SK-N-SH (cell line): ENCODE results near the gene TRAF1. TPM values are rescaled to one million over a fixed set of nuclear protein-coding genes. Genes with fewer than 3 reads are reported as not detected.

ENCODE experiments used
- CTCF ChIA-PET: fragments of 300-600, 350-600 bp; formaldehyde crosslinking; extraction: SDS; loops from one replicate; lab custom pipeline; 2021; lab: Yijun Ruan, JAX
- POLR2A ChIA-PET: fragments of 350-600 bp; sonication (Branson Sonifier 250); formaldehyde crosslinking; extraction: SDS; loops from one replicate; lab custom pipeline; 2020; ENCODE audit warnings: antibody characterized with exemption, inconsistent platforms; lab: Yijun Ruan, JAX
- DNase-seq: peaks from one replicate; pipeline ENCODE4 v3.0.0; 2012
- H2AFZ ChIP-seq: fragments of 200-600 bp; sonication (generic); 2 replicates; pipeline ENCODE4 v1.8.1; 2016; ENCODE audit warnings: antibody characterized with exemption, mild to moderate bottlenecking, low read depth
- H3F3A ChIP-seq: fragments of 200-600 bp; sonication (generic); replicated peaks from 2 replicates; pipeline ENCODE3; 2016; ENCODE audit warnings: antibody characterized with exemption, mild to moderate bottlenecking; ENCODE audit not compliant: insufficient read depth
- H3K27ac ChIP-seq, 2 experiments: fragments of 200-500 bp in 1 of 2; fragments of 200-600 bp in 1 of 2; sonication (Bioruptor generic) in 1 of 2; sonication (generic), shearing (Covaris generic) in 1 of 2; 2 replicates each; pipeline versions ENCODE4 v1.5.1 to v1.6.1; 2014 to 2016; ENCODE audit warnings: low read depth in 2 of 2, inconsistent platforms in 1 of 2, low read length in 1 of 2, mild to moderate bottlenecking in 1 of 2, mixed read lengths in 1 of 2
- H3K27me3 ChIP-seq: fragments of 200-600 bp; sonication (generic), shearing (Covaris generic); 2 replicates; pipeline ENCODE4 v1.6.1; 2016; ENCODE audit warnings: mixed run types; ENCODE audit not compliant: insufficient read depth
- H3K36me3 ChIP-seq, 2 experiments: fragments of 200-500 bp in 1 of 2; fragments of 200-600 bp in 1 of 2; sonication (Bioruptor generic) in 1 of 2; sonication (generic) in 1 of 2; replicated peaks in 1 of 2; 2 replicates each; pipeline versions ENCODE3 to v1.5.1; 2014 to 2016; ENCODE audit warnings: low read length in 1 of 2, mild to moderate bottlenecking in 1 of 2; ENCODE audit not compliant: insufficient read depth in 2 of 2, control insufficient read depth in 1 of 2
- H3K4me1 ChIP-seq, 2 experiments: fragments of 200-500 bp in 1 of 2; fragments of 200-600 bp in 1 of 2; sonication (Bioruptor generic) in 1 of 2; sonication (generic), shearing (Covaris generic) in 1 of 2; 2 replicates each; pipeline versions ENCODE4 v1.5.1 to v1.6.1; 2014 to 2016; ENCODE audit warnings: low read depth in 1 of 2, low read length in 1 of 2, mixed run types in 1 of 2; ENCODE audit not compliant: insufficient read depth in 2 of 2, control insufficient read depth in 1 of 2
- H3K4me2 ChIP-seq: fragments of 200-600 bp; sonication (generic), shearing (Covaris generic); 2 replicates; pipeline ENCODE4 v1.6.1; 2017; ENCODE audit warnings: mixed run types
- H3K4me3 ChIP-seq, 2 experiments: fragments of 200-500 bp in 1 of 2; fragments of 200-600 bp in 1 of 2; sonication (Bioruptor generic) in 1 of 2; sonication (generic), shearing (Covaris generic) in 1 of 2; 2 replicates each; pipeline versions ENCODE4 v1.5.1 to v1.8.1; 2014 to 2016; ENCODE audit warnings: low read depth in 2 of 2, inconsistent platforms in 1 of 2, low read length in 1 of 2, mild to moderate bottlenecking in 1 of 2, mixed read lengths in 1 of 2, moderate library complexity in 1 of 2
- H3K79me2 ChIP-seq: fragments of 200-600 bp; sonication (generic); 2 replicates; pipeline ENCODE4 v1.8.1; 2017; ENCODE audit warnings: mild to moderate bottlenecking; ENCODE audit not compliant: insufficient read depth
- H3K9ac ChIP-seq: fragments of 200-600 bp; sonication (generic); 2 replicates; pipeline ENCODE4 v1.6.1; 2017; ENCODE audit warnings: mixed run types
- H3K9me2 ChIP-seq: fragments of 200-600 bp; sonication (generic); 2 replicates; pipeline ENCODE4 v1.6.1; 2017; ENCODE audit warnings: mixed run types
- H3K9me3 ChIP-seq: fragments of 200-600 bp; sonication (generic); 2 replicates; pipeline ENCODE4 v1.6.1; 2017; ENCODE audit warnings: mixed run types, mild to moderate bottlenecking, moderate library complexity
- H4K20me1 ChIP-seq: fragments of 200-600 bp; sonication (generic); 2 replicates; pipeline ENCODE4 v1.6.1; 2017; ENCODE audit warnings: mild to moderate bottlenecking, mixed run types; ENCODE audit not compliant: insufficient read depth
- EP300 ChIP-seq, 2 experiments: IDR thresholded peaks; 2 replicates each; pipeline versions ENCODE4 v1.4.0 to v1.6.1; 2012; ENCODE audit warnings: borderline replicate concordance in 1 of 2, low read depth in 1 of 2, low read length in 1 of 2
- EZH2phosphoT487 ChIP-seq: fragments of 200-600 bp; sonication (generic); IDR thresholded peaks from 2 replicates; pipeline ENCODE4 v1.6.1; 2017; ENCODE audit warnings: low read depth, mixed run types, mild to moderate bottlenecking, antibody characterized with exemption, moderate library complexity, borderline replicate concordance
- GABPA ChIP-seq: IDR thresholded peaks from 2 replicates; pipeline ENCODE4 v1.4.0; 2012; ENCODE audit warnings: low read depth, mild to moderate bottlenecking
- MXI1 ChIP-seq: IDR thresholded peaks from 2 replicates; pipeline ENCODE4 v1.6.1; 2012; ENCODE audit warnings: mild to moderate bottlenecking, low read depth, low read length, improper control_type of control experiment
- NFIC ChIP-seq: IDR thresholded peaks from 2 replicates; pipeline ENCODE4 v1.4.0; 2012; ENCODE audit warnings: borderline replicate concordance
- RCOR1 ChIP-seq: fragments of 150-350 bp; IDR thresholded peaks from 2 replicates; pipeline ENCODE4 v1.6.1; 2017; ENCODE audit warnings: antibody characterized with exemption, low read length
- SMC3 ChIP-seq: IDR thresholded peaks from 2 replicates; pipeline ENCODE4 v1.6.1; 2012; ENCODE audit warnings: low read depth, low read length, improper control_type of control experiment
- TAF1 ChIP-seq: IDR thresholded peaks from 2 replicates; pipeline ENCODE4 v1.6.1; 2012; ENCODE audit warnings: low read depth, mild to moderate bottlenecking, low read length, moderate library complexity, borderline replicate concordance
- TCF12 ChIP-seq: IDR thresholded peaks from 2 replicates; pipeline ENCODE4 v1.4.0; 2012
- TEAD4 ChIP-seq: IDR thresholded peaks from 2 replicates; pipeline ENCODE4 v1.4.0; 2012; ENCODE audit warnings: mild to moderate bottlenecking, borderline replicate concordance; ENCODE audit not compliant: insufficient read depth
- WGBS: methylation state at CpG from one replicate; pipeline ENCODE4 v1.1.6; 2017; ENCODE audit warnings: low lambda C conversion rate; 5-methylcytosine and 5-hydroxymethylcytosine counted together
- polyA plus RNA-seq, 3 experiments: library from polyadenylated mRNA; depleted of rRNA; stranded (reverse); fragments of >200 nt; gene quantifications; 2 replicates each; pipeline ENCODE4 v1.2.3, GENCODE V29; 2012
- TF ChIP-seq, protein P1 (sequence below): IDR thresholded peaks from 2 replicates; pipeline ENCODE4; 2012
- TF ChIP-seq, protein P2 (sequence below): IDR thresholded peaks from 2 replicates; pipeline ENCODE4 v1.4.0; 2012; ENCODE audit warnings: low read depth, borderline replicate concordance
- TF ChIP-seq, protein P3 (sequence below): fragments of 150-350 bp; IDR thresholded peaks from 2 replicates; pipeline ENCODE4 v1.6.1; 2016; ENCODE audit warnings: mild to moderate bottlenecking, low read depth, low read length
- TF ChIP-seq, protein P4 (sequence below): IDR thresholded peaks from 2 replicates; pipeline ENCODE4 v1.4.0; 2012; ENCODE audit warnings: low read depth, borderline replicate concordance

The TRAF1 gene
- polyA plus RNA-seq, 1 of the 3 experiments (the other 2 are of a cell fraction) = 1.2 TPM

DNA sequence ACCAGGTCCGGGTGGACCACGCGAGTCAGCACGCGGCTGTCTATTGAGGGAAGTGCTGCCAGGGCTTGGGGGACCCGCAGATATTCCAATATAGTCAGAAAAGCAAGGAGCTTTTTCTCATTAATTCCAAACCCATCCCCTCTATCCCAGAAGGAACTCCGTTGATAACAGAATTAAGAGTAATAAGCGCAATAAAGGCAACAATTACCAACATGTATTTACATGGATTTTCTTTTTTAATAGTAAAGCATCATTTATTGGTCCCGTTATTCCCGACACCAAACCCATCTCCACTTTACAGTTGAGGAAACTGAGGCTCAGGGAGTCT, 57.3 kb downstream of the TRAF1 start:
- TF ChIP-seq, protein P1, sequence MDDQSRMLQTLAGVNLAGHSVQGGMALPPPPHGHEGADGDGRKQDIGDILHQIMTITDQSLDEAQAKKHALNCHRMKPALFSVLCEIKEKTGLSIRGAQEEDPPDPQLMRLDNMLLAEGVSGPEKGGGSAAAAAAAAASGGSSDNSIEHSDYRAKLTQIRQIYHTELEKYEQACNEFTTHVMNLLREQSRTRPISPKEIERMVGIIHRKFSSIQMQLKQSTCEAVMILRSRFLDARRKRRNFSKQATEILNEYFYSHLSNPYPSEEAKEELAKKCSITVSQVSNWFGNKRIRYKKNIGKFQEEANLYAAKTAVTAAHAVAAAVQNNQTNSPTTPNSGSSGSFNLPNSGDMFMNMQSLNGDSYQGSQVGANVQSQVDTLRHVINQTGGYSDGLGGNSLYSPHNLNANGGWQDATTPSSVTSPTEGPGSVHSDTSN = no peak
- TF ChIP-seq GABPA (no peak), MXI1 (no peak), EZH2phosphoT487 (no peak), EP300 (IDR thresholded peaks at IDR 0.05; ENCODE audit: borderline replicate concordance in 1 of 2, low read depth in 1 of 2, low read length in 1 of 2) (no peak), RCOR1 (no peak), NFIC (no peak), TCF12 (no peak), SMC3 (no peak), TAF1 (no peak), TEAD4 (no peak)
- TF ChIP-seq, protein P2, sequence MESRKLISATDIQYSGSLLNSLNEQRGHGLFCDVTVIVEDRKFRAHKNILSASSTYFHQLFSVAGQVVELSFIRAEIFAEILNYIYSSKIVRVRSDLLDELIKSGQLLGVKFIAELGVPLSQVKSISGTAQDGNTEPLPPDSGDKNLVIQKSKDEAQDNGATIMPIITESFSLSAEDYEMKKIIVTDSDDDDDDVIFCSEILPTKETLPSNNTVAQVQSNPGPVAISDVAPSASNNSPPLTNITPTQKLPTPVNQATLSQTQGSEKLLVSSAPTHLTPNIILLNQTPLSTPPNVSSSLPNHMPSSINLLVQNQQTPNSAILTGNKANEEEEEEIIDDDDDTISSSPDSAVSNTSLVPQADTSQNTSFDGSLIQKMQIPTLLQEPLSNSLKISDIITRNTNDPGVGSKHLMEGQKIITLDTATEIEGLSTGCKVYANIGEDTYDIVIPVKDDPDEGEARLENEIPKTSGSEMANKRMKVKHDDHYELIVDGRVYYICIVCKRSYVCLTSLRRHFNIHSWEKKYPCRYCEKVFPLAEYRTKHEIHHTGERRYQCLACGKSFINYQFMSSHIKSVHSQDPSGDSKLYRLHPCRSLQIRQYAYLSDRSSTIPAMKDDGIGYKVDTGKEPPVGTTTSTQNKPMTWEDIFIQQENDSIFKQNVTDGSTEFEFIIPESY = no peak
- TF ChIP-seq, protein P3, sequence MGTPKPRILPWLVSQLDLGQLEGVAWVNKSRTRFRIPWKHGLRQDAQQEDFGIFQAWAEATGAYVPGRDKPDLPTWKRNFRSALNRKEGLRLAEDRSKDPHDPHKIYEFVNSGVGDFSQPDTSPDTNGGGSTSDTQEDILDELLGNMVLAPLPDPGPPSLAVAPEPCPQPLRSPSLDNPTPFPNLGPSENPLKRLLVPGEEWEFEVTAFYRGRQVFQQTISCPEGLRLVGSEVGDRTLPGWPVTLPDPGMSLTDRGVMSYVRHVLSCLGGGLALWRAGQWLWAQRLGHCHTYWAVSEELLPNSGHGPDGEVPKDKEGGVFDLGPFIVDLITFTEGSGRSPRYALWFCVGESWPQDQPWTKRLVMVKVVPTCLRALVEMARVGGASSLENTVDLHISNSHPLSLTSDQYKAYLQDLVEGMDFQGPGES = no peak
- TF ChIP-seq, protein P4, sequence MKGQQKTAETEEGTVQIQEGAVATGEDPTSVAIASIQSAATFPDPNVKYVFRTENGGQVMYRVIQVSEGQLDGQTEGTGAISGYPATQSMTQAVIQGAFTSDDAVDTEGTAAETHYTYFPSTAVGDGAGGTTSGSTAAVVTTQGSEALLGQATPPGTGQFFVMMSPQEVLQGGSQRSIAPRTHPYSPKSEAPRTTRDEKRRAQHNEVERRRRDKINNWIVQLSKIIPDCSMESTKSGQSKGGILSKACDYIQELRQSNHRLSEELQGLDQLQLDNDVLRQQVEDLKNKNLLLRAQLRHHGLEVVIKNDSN = no peak
- Histone ChIP-seq H3K9ac (no peak overlapping the region), H3K27ac (no peak overlapping the region), H3K36me3 (peaks cover 27 to 34% of the 10 kb centered on the region in 2 experiments), H3F3A (peaks cover 3% of the 10 kb centered on the region), H3K9me2 (no peaks in the 10 kb centered on the region), H3K79me2 (peaks cover 9% of the 10 kb centered on the region; the same call in 1 of the 2 replicates), H2AFZ (no peak overlapping the region), H4K20me1 (no peaks in the 10 kb centered on the region), H3K4me1 (peaks cover 0 to 1% of the 10 kb centered on the region in 2 experiments; a peak in 1 of 4 replicates), H3K4me3 (no peak overlapping the region), H3K4me2 (no peak overlapping the region), H3K27me3 (no peaks in the 10 kb centered on the region), H3K9me3 (no peaks in the 10 kb centered on the region)
- no peak for DNase-seq
- POLR2A ChIA-PET = no interaction called here
- WGBS = 81% methylated on average over 10 of the region's 10 CpGs
- CTCF ChIA-PET = interaction anchor here (1.6 kb wide), 1 partner anchor 67 kb away, joined by 6 read pairs; no protein-coding TSS in a partner anchor
